NOMO-1 treated with dmso at 0.1 percent for 144 hours (cell line): ENCODE measurements around the gene DSTN.

Experiments used
- DNase-seq: peaks from one replicate; lab custom pipeline; 2025; ENCODE audit not compliant: unreplicated experiment; lab: John Stamatoyannopoulos, UW

Gene DSTN

DNA sequence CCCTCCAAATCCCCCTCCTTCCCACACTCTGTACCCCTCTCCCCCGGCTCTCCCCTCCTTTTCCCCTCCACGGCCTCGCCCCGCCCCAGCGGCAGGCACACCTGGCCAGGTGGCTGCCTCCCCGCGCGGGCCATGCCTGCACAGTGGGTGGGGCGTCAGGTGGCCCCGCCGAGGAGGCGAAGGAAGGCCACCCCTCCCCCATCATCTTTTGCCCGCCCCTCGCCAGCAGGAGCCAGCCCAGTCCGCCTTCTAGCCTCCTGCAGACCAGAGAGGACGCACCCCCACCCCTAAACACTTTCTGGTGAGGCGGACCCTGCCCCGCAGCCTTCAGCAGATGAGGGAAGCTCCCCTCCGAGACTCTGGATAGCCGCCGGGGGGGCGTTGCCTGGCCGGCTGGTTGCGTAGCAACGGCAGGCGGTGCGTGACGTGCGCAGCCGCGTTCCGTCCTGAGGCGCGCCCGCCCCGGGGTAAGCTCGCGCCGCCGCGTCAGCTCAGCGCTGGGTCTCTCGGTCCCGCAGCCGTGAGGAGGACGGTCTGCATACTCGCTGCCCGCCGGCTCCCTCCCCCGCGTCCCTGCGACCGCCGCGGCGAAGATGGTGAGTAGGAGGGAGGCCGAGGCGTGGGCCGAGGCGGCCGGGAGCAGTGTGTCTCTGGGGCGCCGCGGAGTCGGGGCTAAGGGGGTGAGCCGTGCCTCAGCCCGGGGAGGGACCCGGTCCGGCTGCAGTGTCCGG, at the start of gene DSTN:
Gene DSTN, plus strand, starts transcription at position 460 of the 731 bp plus-strand sequence. Its CDS starts 134 bp downstream, at position 594.
- peak; percentile 64 for DNase-seq

GRCh38 chr20:17520583-17520982, 49.3 kb upstream of the DSTN start:
- no peak for DNase-seq

DNA sequence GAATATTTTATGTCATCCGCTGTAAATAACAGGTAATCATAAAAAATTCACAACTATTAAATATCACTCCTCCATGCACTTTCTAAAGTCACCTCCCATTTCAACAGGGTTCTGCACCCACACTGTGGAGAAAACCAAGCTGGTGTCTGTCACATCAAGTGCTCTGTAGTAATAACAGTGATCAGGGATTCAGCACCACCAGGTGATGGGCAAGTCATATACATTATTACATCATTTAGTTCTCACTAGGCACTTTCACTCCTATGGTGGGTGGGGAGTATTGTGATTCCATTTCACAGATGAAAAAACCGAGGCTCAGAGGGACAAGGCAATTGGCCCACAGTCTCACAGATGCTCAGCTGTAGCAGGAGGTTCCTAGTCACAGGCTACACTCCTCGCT, 47.3 kb upstream of the DSTN start:
- no peak for DNase-seq

- DNase-seq, result no peak
These were observed 46.5 kb upstream of the DSTN start for GRCh38 chr20:17523326-17523725.

DNA sequence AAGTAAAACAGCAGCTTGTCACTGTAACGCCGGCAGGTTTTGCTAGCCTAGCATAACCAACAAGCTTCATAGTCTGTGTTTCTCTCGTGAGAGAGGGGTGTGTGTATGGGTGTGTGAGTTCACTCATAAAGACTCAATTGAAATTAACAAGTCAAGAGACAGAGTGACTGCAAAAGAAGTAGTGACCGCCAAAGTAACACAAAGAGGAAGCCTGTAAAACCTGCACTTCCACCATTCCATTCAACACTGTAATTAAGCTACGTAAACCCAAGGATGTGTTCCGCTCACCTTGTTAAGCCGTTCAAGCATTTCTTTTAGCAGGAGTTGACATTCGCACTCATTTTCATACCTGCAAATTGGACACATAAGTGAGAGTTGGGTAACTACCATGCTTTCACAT, 45.3 kb upstream of the DSTN start:
- DNase-seq, result no peak

DNA sequence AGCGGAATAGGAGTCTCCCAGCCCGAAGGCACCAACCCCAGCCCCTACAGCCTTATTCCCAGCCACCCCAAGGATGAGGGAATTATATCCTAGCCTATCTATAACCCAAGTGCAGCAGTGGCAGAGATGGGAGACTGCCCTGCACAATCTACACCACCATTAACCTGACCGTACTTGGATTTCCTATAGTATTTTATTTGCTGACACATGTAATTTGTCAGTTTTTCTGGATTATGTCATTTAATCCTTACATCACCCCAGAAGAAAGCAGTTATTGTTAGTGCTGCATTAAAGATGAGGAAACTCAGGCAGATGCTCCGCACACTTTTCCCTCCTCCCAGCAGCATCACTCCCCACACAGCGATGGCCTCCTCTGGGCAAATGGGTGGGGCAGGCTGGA, 44.7 kb upstream of the DSTN start:
- no peak for DNase-seq

DNA sequence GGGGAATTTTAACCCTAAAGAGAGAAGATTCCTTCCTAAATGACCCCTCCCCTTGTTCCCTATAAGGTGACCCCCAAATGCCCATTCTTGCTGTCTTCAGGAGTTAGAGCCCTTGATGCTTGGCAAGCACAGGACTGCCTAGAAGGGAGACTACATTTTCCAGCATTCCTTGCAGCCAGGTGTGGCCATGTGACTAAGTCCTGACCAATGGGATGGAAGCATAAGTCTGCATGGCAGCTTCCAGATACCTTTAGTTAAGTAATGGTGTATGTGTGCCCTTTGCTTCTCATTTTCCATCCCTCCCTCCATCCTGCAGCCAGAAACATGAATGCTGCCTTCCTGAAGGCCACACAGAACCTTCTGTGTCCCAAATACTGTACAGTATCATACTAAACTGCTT, 44.2 kb upstream of the DSTN start:
- DNase-seq, result no peak

DNA sequence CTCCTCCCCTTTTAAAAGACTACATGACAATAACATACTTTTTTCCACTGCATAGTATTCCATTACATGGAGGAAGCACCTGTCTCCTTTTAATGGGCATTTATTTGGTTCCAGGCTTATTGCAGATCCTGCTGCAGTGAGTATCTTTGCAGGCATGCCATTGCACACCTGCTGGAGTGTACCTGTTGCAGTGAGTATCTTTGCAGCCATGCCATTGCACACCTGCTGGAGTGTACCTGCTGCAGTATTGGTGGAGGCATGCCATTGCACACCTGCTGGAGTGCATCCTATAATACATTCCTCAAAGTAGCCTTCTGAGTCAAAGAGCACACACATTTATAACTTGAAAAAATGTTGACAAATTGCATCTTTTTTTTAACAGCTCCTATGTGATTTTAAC, 40.3 kb upstream of the DSTN start:
- no peak for DNase-seq

GRCh38 chr20:17530153-17530552, 39.7 kb upstream of the DSTN start:
- DNase-seq, result no peak

- DNase-seq, result no peak
These were observed 38.9 kb upstream of the DSTN start, which contains the start of gene BFSP1 for GRCh38 chr20:17530716-17531664. Gene BFSP1, minus strand, starts transcription at chr20:17531379. Its CDS starts 50 bp downstream, at chr20:17531329.

- no peak for DNase-seq
These were observed 38.2 kb upstream of the DSTN start for GRCh38 chr20:17531665-17532025.

DNA sequence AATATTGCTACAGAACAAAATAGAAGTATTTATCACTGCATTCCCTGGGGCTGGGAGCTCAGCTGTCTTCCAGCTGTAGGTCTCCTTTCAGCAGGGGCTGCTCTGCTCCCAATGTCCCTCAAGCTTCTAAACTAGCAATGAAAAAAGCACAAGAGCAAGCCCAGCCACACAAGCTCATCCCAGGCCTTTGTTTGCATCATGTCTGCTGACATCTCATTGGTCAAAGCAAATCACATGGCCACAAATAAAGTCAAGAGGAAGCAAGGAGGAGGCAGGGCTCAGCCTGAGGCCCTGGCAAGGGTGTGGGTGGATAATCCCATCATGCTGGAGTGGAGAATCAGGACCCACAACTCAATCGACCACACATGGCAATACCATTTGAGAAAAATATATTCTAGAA, 36.5 kb upstream of the DSTN start:
- DNase-seq, result peak; percentile 13

- DNase-seq, result no peak
These were observed 35.8 kb upstream of the DSTN start for GRCh38 chr20:17534077-17534476.

GRCh38 chr20:17536944-17537444, 32.9 kb upstream of the DSTN start:
- peak; percentile 34 for DNase-seq

GRCh38 chr20:17537959-17538358, 31.9 kb upstream of the DSTN start:
- DNase-seq, result no peak

GRCh38 chr20:17538517-17539170, 31.2 kb upstream of the DSTN start:
- DNase-seq, result no peak

- no peak for DNase-seq
These were observed 28.3 kb upstream of the DSTN start for GRCh38 chr20:17541596-17541995.

- no peak for DNase-seq
These were observed 27.9 kb upstream of the DSTN start for GRCh38 chr20:17541996-17542395.

DNA sequence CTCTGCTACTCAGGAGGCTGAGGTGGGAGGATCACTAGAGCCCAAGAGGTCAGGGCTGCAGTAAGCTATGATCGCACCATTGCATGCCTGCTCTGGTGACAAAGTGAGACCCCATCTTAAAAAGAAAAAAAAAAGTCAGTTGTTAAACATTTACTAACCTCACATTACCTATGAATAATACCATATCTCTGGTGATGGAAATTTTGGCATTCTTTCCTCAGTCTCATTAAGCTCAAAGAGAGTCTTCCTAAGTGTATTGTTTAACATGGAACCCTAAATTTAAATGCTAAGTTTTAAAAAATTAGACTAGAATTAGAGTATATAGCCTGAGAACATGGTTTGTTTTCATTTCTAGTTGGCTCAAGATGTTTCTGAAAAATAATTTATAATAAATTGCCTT, 27.4 kb upstream of the DSTN start:
- no peak for DNase-seq

- DNase-seq, result no peak
These were observed 26.9 kb upstream of the DSTN start for GRCh38 chr20:17542993-17543412.

GRCh38 chr20:17543531-17544131, 26.2 kb upstream of the DSTN start:
- DNase-seq, result no peak
